SH-SY5Y (cell line): ENCODE data around the gene PRKD1.

ENCODE experiments used
- GATA2 ChIP-seq: IDR thresholded peaks from 2 replicates; pipeline ENCODE4 v1.6.1; 2011; ENCODE audit warnings: mild to moderate bottlenecking, low read depth, low read length
- GATA3 ChIP-seq: IDR thresholded peaks from 2 replicates; pipeline ENCODE4 v1.6.1; 2011; ENCODE audit warnings: low read depth, mild to moderate bottlenecking, low read length, moderate library complexity

- TF ChIP-seq GATA3 (no peak), GATA2 (no peak)
Observed at GRCh38 chr14:29803045-29803444, 124.6 kb downstream of the PRKD1 start.
